ENCODE data around the gene CDK5RAP2. TPM values are rescaled to one million over a fixed set of nuclear protein-coding genes. Genes with fewer than 3 reads are reported as not detected.

Gene CDK5RAP2
- total and polyA plus RNA-seq, 10 of the 15 experiments (the other 5 are each of a cell fraction or from before 2014, with no cell fraction given) = 16.2 to 53.5 (median 34.5) TPM

GRCh38 chr9:120486347-120486746, 93.6 kb downstream of the CDK5RAP2 start:
- ChIA-PET POLR2A (no interaction called here), RAD21 (ENCODE audit: unreplicated experiment) (no interaction called here), CTCF (interaction anchor here (1.7 kb wide), 1 partner anchor 9 kb away, joined by 5 read pairs; no protein-coding TSS in a partner anchor), SMC1A (ENCODE audit: uncharacterized antibody, unreplicated experiment) (no interaction called here)
- no peaks in the 10 kb centered on the region for H4K20me1 ChIP-seq (ENCODE audit: control insufficient read depth, insufficient read depth)
- 94% methylated on average over 4 of the region's 4 CpGs for WGBS (ENCODE audit: insufficient coverage, insufficient replicate concordance, low lambda C conversion rate, missing lambda C conversion rate)
- H3K36me3 ChIP-seq (ENCODE audit: control insufficient read depth in 2 of 2, insufficient read depth in 2 of 2, low read length in 1 of 2) = peaks cover 6 to 25% of the 10 kb centered on the region in 2 experiments
- FAIRE-seq = no peak
- BruUV-seq (replicated peaks) = no TSS peak
- in situ Hi-C loops (cut with MboI) = no loop called here
- H3K4me2 ChIP-seq (ENCODE audit: control insufficient read depth, insufficient read depth) = no peak overlapping the region
- DNase-seq (ENCODE audit: low read depth, low spot score) = no peak
- H3K9me3 ChIP-seq (replicated peaks; ENCODE audit: control insufficient read depth, insufficient read depth, low read length) = no peaks in the 10 kb centered on the region
- no peak for ATAC-seq
- H3K27me3 ChIP-seq (replicated peaks in 1 of 2; ENCODE audit: control insufficient read depth in 2 of 2, insufficient read depth in 2 of 2, low read length in 1 of 2) = no peaks in the 10 kb centered on the region
- intact Hi-C loops (cut with micrococcal nuclease; ENCODE audit: unreplicated experiment) = no loop called here
- H3K9ac ChIP-seq (ENCODE audit: control insufficient read depth, insufficient read depth, low read length) = no peak overlapping the region
- H3K4me1 ChIP-seq (ENCODE audit: control insufficient read depth, insufficient read depth, low read length) = no peaks in the 10 kb centered on the region
- no peak for TF ChIP-seq KDM1A (IDR thresholded peaks at IDR 0.05; ENCODE audit: borderline replicate concordance)
- TF ChIP-seq RFX5 (IDR thresholded peaks at IDR 0.05; ENCODE audit: low read depth, low read length) = no peak
- no peak for TF ChIP-seq RELB (IDR thresholded peaks at IDR 0.05; ENCODE audit: low read depth)
- TF ChIP-seq MAX (IDR thresholded peaks at IDR 0.05; ENCODE audit: low read depth, low read length) = no peak
- no peak for TF ChIP-seq NR2F1 (conservative IDR thresholded peaks at IDR 0.05)
- no peaks in the 10 kb centered on the region for H3K79me2 ChIP-seq (ENCODE audit: control insufficient read depth, insufficient read depth, low read length)
- no peak overlapping the region for H3K27ac ChIP-seq (ENCODE audit: control insufficient read depth, insufficient read depth)
- no peak overlapping the region for H3K4me3 ChIP-seq
- H2AFZ ChIP-seq (ENCODE audit: control insufficient read depth, low read depth, low read length) = no peak overlapping the region

GRCh38 chr9:120485788-120486187, 94.2 kb downstream of the CDK5RAP2 start:
- ChIA-PET RAD21 (ENCODE audit: unreplicated experiment) (no interaction called here), POLR2A (no interaction called here)

More at GRCh38 chr9:120485788-120486187, 94.2 kb downstream of the CDK5RAP2 start:
- in situ Hi-C loops (cut with MboI) (no loop called here), intact Hi-C loops (cut with micrococcal nuclease; ENCODE audit: unreplicated experiment) (no loop called here)
- no peak for DNase-seq (ENCODE audit: low read depth, low spot score)
- H4K20me1 ChIP-seq (ENCODE audit: control insufficient read depth, insufficient read depth) = no peaks in the 10 kb centered on the region
- no peak for TF ChIP-seq CREM (IDR thresholded peaks at IDR 0.05; ENCODE audit: low read depth)
- TF ChIP-seq BACH1 (IDR thresholded peaks at IDR 0.05; ENCODE audit: borderline replicate concordance) = no peak
- TF ChIP-seq NR2C1 (IDR thresholded peaks at IDR 0.05) = no peak
- no peak for TF ChIP-seq EED (IDR thresholded peaks at IDR 0.05; ENCODE audit: low read depth)
- no peak for TF ChIP-seq ZNF384 (IDR thresholded peaks at IDR 0.05; ENCODE audit: borderline replicate concordance, low read depth, low read length)
- no peak for TF ChIP-seq ATF7 (IDR thresholded peaks at IDR 0.05; ENCODE audit: low read depth)
- TF ChIP-seq RAD51 (IDR thresholded peaks at IDR 0.05) = no peak
- TF ChIP-seq JUNB (IDR thresholded peaks at IDR 0.05) = no peak
- no peak for TF ChIP-seq PAX8 (IDR thresholded peaks at IDR 0.05)
- no peak for TF ChIP-seq SMAD1 (IDR thresholded peaks at IDR 0.05; ENCODE audit: low read depth, partially characterized antibody)
- TF ChIP-seq KDM1A (IDR thresholded peaks at IDR 0.05; ENCODE audit: borderline replicate concordance) = no peak
- H3K4me3 ChIP-seq = no peak overlapping the region
- CTCF ChIA-PET = interaction anchor here (1.7 kb wide), 1 partner anchor 9 kb away, joined by 5 read pairs; no protein-coding TSS in a partner anchor
- no TSS peak for BruUV-seq (replicated peaks)
- H3K4me1 ChIP-seq (ENCODE audit: control insufficient read depth, insufficient read depth, low read length) = no peaks in the 10 kb centered on the region
- no peak overlapping the region for H3K9ac ChIP-seq (ENCODE audit: control insufficient read depth, insufficient read depth, low read length)
- no peak for ATAC-seq
- SMC1A ChIA-PET (ENCODE audit: uncharacterized antibody, unreplicated experiment) = no interaction called here
- no peak overlapping the region for H3K27ac ChIP-seq (ENCODE audit: control insufficient read depth, insufficient read depth)
- no peak for FAIRE-seq
- H3K79me2 ChIP-seq (ENCODE audit: control insufficient read depth, insufficient read depth, low read length) = no peaks in the 10 kb centered on the region
- 93% methylated on average over 3 of the region's 3 CpGs for WGBS (ENCODE audit: insufficient coverage, insufficient replicate concordance, low lambda C conversion rate, missing lambda C conversion rate)
- H3K27me3 ChIP-seq (replicated peaks in 1 of 2; ENCODE audit: control insufficient read depth in 2 of 2, insufficient read depth in 2 of 2, low read length in 1 of 2) = no peaks in the 10 kb centered on the region
- peaks cover 6 to 25% of the 10 kb centered on the region in 2 experiments for H3K36me3 ChIP-seq (ENCODE audit: control insufficient read depth in 2 of 2, insufficient read depth in 2 of 2, low read length in 1 of 2)
- no peak overlapping the region for H2AFZ ChIP-seq (ENCODE audit: control insufficient read depth, low read depth, low read length)
- no peaks in the 10 kb centered on the region for H3K9me3 ChIP-seq (replicated peaks; ENCODE audit: control insufficient read depth, insufficient read depth, low read length)
- H3K4me2 ChIP-seq (ENCODE audit: control insufficient read depth, insufficient read depth) = no peak overlapping the region
